ENCODE results near the gene LMBR1. TPM values are rescaled to one million over a fixed set of nuclear protein-coding genes. Genes with fewer than 3 reads are reported as not detected.
"Not testable (repeated sequence)": the region's sequence is repeated elsewhere in the genome, so short reads cannot be mapped to it uniquely, and the experiment has no call there.

The LMBR1 gene, protein sequence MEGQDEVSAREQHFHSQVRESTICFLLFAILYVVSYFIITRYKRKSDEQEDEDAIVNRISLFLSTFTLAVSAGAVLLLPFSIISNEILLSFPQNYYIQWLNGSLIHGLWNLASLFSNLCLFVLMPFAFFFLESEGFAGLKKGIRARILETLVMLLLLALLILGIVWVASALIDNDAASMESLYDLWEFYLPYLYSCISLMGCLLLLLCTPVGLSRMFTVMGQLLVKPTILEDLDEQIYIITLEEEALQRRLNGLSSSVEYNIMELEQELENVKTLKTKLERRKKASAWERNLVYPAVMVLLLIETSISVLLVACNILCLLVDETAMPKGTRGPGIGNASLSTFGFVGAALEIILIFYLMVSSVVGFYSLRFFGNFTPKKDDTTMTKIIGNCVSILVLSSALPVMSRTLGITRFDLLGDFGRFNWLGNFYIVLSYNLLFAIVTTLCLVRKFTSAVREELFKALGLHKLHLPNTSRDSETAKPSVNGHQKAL
- 66.2 and 80.8 TPM in 2 replicates for total RNA-seq (2014; rRNA removed; shearing (Covaris generic))

DNA sequence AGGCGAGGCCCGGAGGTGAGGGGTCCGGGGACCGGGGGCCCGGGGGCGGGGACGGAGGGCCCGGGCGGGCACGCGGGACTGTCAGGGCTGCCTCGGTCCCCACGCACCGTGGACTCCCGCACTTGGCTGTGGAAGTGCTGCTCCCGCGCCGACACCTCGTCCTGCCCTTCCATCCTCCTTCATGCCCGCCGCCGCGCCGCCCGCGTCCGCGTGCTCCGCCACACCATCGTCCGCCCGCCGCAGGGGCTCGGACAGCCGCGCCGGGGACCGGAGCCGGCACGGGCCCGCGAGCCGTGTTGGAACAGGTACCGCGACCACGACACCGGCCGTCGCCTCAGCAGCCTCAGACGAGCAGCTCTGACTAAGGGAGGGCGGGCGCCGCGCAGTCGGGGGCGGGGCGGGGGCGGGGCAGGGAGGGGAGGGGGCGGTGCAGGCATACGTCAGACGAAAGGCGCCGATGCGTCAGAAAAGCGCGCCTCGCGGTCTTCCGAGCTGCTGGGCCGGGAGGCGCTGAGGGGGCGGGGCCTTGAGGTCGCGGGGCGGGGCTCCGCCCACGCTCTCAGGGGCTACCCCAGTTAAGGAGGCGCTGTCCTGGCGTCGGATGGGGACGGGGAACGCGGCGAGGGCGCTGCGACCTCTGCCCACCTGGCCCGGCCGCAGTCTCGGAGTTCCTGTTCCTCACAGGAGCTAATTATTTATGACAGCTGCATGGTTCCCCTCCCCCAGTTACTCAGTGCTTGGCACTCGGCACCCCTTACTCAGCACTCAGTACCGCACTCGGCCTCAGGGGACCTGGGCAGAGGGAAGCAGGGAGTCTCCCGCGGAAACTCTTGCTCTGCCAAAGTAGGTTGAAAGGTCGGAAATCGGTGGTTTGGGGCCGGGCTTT lies at the start of gene LMBR1:
Gene LMBR1, minus strand, starts transcription at position 363 of the 886 bp plus-strand sequence. Its CDS starts 190 bp downstream, at position 173.
- no peaks in the 10 kb centered on the region; the same call in 1 of the 2 replicates for H3K4me1 ChIP-seq
- H3K9me3 ChIP-seq (replicated peaks), result no peaks in the 10 kb centered on the region
- H3K36me3 ChIP-seq, result no peaks in the 10 kb centered on the region
- H3K27ac ChIP-seq, result peak within 1 kb of the TSS; percentile 72
- H3K4me3 ChIP-seq, result peak within 1 kb of the TSS; percentile 89
- H3K27me3 ChIP-seq, result no peaks in the 10 kb centered on the region
- DNase-seq, result peak; percentile 95 to 97

DNA sequence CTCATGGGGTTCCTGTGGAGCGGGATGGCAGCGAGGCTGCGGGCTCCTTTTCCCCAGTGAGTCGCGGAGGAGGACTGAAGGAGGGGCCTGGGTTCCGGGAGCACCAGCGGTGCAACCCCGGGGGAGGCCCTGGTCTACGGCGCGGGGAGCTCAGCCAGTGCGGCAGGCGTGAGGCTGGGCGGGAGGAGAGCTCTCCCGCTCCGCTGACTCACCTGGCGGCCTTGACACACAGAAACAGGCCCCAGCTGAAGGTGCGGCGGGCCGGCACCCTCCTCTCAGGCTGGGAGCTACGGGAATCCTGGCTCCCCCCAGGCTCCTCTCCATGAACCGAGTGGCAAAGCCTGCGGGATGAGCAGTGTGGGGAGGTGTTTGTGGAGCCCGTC lies 49.7 kb upstream of the LMBR1 start:
- no peak overlapping the region for H3K27ac ChIP-seq
- no peak overlapping the region for H3K4me3 ChIP-seq
- peaks cover 4% of the 10 kb centered on the region; the same call in 1 of the 2 replicates for H3K27me3 ChIP-seq
- no peaks in the 10 kb centered on the region for H3K4me1 ChIP-seq
- H3K9me3 ChIP-seq (replicated peaks), result no peaks in the 10 kb centered on the region
- H3K36me3 ChIP-seq, result no peaks in the 10 kb centered on the region
- DNase-seq, result no peak

DNA sequence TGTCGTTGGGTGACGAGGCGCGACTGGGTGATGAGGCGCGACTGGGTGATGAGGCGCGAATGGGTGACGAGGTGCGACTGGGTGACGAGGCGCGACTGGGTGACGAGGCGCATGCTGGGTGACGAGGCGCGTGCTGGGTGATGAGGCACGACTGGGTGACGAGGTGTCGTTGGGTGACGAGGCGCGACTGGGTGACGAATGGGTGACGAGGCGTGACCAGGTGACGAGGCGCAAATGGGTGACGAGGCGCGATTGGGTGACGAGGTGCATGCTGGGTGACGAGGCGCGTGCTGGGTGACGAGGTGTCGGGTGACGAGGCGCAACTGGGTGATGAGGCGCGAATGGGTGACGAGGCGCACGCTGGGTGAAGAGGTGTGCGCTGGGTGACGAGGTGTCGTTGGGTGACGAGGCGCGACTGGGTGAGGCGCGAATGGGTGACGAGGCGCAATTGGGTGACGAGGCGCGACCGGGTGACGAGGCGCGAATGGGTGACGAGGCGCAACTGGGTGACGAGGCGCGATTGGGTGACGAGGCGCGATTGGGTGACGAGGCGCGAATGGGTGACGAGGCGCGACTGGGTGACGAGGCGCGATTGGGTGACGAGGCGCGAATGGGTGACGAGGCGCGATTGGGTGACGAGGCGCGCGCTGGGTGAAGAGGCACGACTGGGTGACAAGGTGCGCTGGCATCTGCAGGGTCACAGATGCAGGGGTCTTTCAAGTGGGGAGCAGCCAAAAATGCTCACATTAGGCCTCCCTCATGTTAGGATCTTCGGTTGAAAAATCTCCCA lies 48.6 kb upstream of the LMBR1 start:
- DNase-seq, result no peak
- Histone ChIP-seq H3K9me3 (replicated peaks) (no peaks in the 10 kb centered on the region), H3K4me3 (no peak overlapping the region)

DNA sequence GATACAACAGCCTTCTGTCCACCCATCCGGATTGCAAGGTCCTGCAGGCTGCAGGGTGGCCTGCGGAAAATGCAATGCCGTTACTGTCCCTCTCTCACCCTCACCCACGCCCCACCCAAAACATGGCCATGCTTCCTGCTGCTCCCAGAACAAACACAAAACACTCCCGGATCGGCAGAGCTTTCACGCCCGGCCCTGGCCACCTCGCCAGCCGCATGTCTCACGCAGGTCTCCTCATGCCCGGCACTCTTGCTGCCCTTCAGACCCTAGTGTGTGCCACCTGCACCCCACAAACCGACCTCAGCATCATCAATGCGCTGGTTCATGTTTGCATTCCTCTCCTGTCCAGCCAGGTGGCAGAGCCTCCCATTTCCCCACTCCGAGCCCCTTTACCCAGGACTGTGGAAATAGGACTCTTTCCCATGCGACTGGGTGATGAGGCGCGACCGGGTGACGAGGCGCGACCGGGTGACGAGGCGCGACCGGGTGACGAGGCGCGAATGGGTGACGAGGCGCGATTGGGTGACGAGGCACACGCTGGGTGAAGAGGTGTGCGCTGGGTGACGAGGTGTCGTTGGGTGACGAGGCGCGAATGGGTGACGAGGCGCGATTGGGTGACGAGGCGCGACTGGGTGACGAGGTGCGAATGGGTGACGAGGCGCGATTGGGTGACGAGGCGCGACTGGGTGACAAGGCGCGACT lies 47.6 kb upstream of the LMBR1 start:
- Histone ChIP-seq H3K27me3 (peaks cover 4% of the 10 kb centered on the region; the same call in 1 of the 2 replicates), H3K36me3 (no peaks in the 10 kb centered on the region), H3K4me3 (no peak overlapping the region), H3K27ac (no peak overlapping the region), H3K4me1 (no peaks in the 10 kb centered on the region), H3K9me3 (replicated peaks) (no peaks in the 10 kb centered on the region)
- no peak for DNase-seq

More for the DNA sequence above, 48.6 kb upstream of the LMBR1 start:
- Histone ChIP-seq H3K27me3 (peaks cover 4% of the 10 kb centered on the region; the same call in 1 of the 2 replicates), H3K27ac (no peak overlapping the region), H3K36me3 (no peaks in the 10 kb centered on the region), H3K4me1 (no peaks in the 10 kb centered on the region)

DNA sequence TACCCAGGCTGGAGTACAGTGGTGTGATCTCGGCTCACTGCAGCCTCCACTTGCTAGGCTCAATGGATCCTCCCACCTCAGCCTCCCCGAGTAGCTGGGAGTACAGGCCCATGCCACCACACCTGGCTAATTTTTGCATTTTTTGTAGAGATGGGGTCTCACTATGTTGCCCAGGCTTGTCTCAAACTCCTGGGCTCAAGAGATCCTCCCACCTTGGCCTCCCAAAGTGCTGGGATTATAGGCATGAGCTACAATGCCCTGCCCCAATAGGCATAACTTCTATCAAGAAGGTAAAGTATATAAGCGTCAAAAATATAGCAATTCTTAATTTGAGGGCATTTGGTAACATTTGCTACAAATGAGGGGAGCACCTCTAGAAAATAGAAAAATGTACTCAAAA lies 43.8 kb upstream of the LMBR1 start:
- not testable (repeated sequence) for H3K36me3 ChIP-seq; H3K4me3 ChIP-seq; H3K9me3 ChIP-seq (replicated peaks); DNase-seq; H3K27me3 ChIP-seq; H3K27ac ChIP-seq; H3K4me1 ChIP-seq

- no peak for DNase-seq
- Histone ChIP-seq H3K9me3 (replicated peaks) (no peaks in the 10 kb centered on the region), H3K27ac (no peak overlapping the region), H3K27me3 (0 out of 2 replicates have a peak, but pooled peaks cover 3% of the 10 kb centered on the region), H3K4me3 (no peak overlapping the region), H3K4me1 (no peaks in the 10 kb centered on the region), H3K36me3 (no peaks in the 10 kb centered on the region)
These were observed 42.3 kb upstream of the LMBR1 start for GRCh38 chr7:156935250-156935649.

GRCh38 chr7:156932006-156932405 lies 39.0 kb upstream of the LMBR1 start:
- no peaks in the 10 kb centered on the region for H3K36me3 ChIP-seq
- no peaks in the 10 kb centered on the region for H3K4me1 ChIP-seq
- DNase-seq, result no peak
- H3K9me3 ChIP-seq (replicated peaks), result no peaks in the 10 kb centered on the region
- H3K27ac ChIP-seq, result no peak overlapping the region
- 0 out of 2 replicates have a peak, but pooled peaks cover 3% of the 10 kb centered on the region for H3K27me3 ChIP-seq
- no peak overlapping the region for H3K4me3 ChIP-seq

DNA sequence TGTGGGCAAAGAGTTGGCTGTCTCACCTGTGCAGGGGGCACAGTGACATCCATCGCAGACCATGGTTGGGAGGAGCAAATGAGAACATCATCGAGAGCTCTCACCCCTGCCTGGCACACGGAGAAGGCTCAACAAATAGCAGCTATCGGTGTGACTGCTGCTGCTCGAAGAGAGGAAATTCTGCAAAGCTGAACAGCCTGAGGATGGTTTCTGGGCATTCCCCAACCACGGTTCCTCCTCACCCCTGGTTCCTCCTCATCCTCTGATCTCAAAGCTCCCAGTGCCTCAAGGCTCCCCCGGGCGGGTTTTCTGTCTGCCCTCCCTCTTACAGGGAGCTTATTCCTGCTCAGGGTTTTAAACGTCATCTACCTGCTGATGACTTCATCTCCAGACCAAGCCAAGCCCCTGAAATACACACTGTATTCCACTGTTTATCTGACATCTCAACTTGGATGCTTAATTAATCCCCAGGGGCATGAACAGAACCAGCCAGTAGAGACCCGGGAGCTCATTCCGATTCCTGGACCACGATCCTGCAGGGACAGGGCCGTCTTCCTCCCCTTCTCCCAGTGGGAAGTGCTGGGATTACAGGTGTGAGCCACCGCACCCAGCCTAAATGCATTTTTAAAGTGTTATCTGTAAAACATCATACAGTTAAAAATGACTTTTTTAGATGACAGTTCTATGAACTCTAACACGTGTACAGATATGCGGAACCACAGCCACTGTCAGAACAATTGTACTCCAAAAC lies 37.0 kb upstream of the LMBR1 start:
- Histone ChIP-seq H3K9me3 (replicated peaks) (no peaks in the 10 kb centered on the region), H3K27me3 (0 out of 2 replicates have a peak, but pooled peaks cover 6% of the 10 kb centered on the region), H3K4me1 (no peaks in the 10 kb centered on the region), H3K27ac (no peak overlapping the region), H3K4me3 (no peak overlapping the region), H3K36me3 (no peaks in the 10 kb centered on the region)
- DNase-seq, result no peak

DNA sequence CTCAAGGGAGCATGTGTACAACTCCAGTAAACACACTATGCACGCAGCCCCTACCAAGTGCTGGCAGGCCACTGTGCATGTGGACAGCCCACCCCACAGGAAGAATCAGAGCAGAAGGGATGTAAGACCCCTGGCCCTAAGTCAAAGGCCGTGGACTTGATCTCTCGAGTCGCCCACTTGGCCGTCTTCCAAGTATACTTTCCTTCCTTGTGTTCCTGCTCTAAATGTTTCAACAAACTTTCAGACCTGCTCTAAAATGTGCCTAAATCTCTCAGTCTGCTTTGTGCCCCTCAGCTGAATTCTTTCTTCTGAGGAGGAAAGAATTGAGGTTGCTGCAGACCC lies 35.4 kb upstream of the LMBR1 start:
- H3K9me3 ChIP-seq (replicated peaks), result no peaks in the 10 kb centered on the region
- H3K27ac ChIP-seq, result no peak overlapping the region
- H3K27me3 ChIP-seq, result 0 out of 2 replicates have a peak, but pooled peaks cover 5% of the 10 kb centered on the region
- DNase-seq, result no peak
- H3K4me3 ChIP-seq, result no peak overlapping the region
- H3K4me1 ChIP-seq, result no peaks in the 10 kb centered on the region; the same call in 1 of the 2 replicates
- no peaks in the 10 kb centered on the region for H3K36me3 ChIP-seq

DNA sequence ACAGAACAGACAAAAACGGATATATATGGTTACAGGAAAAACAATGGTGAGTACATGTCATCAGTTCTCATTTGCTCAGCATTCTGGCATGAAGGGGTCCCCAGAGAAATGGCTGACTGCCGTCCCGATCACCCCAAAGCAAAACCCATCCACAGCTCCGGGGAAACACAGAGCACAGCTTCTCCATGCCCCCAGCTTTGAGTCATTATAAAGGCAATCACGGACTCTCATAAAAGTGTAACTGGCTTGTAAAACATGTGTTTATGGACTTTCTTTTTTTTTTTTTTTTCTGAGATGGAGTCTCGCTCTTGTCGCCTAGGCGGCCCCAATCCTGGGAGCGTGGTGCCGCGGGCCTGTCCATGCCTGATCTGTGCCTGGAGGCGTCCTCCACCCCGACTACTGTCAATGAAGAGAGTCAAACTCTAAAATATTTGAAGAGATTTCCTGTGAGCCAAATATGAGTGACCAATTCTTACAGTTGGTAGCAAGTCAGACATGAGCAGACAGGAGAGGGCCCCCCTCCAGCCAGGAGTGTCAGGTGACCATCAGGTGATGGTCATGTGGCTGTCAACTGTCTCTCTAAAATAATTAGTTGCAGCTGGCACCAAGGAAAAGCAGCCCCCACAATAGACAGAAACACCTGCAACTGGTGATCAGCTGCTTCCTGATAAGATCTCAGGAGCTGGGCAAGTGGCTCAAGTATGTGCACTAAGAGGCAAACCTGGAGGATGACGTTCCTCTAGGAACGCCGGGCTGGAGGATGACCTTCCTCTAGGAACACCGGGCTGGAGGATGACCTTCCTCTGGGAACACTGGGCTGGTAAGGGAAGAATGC lies 34.8 kb upstream of the LMBR1 start:
- Histone ChIP-seq H3K4me1 (no peaks in the 10 kb centered on the region; the same call in 1 of the 2 replicates), H3K27me3 (0 out of 2 replicates have a peak, but pooled peaks cover 3% of the 10 kb centered on the region), H3K9me3 (replicated peaks) (no peaks in the 10 kb centered on the region), H3K4me3 (no peak overlapping the region), H3K27ac (no peak overlapping the region), H3K36me3 (no peaks in the 10 kb centered on the region)
- no peak for DNase-seq

DNA sequence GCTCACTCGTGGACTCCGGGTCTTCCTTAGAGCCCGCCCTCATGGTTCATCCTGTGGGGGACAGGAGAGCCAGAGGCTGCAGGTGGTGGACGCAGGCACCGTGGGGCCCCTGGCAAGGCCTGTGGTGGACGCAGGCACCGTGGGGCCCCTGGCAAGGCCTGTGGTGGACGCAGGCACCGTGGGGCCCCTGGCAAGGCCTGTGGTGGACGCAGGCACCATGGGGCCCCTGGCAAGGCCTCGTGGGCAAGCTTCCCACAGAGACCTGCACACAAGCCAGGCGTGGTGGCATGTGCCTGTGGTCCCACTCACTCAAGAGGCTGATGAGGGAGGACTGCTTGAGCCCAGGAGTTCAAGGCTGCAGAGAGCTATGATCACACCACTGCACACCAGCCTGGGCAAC lies 32.8 kb upstream of the LMBR1 start:
- not testable (repeated sequence) for H3K4me3 ChIP-seq; H3K36me3 ChIP-seq; DNase-seq; H3K9me3 ChIP-seq (replicated peaks); H3K27ac ChIP-seq; H3K27me3 ChIP-seq; H3K4me1 ChIP-seq

GRCh38 chr7:156922304-156922703 lies 29.3 kb upstream of the LMBR1 start:
- not testable (repeated sequence) for H3K36me3 ChIP-seq; H3K4me1 ChIP-seq; H3K27me3 ChIP-seq; H3K9me3 ChIP-seq (replicated peaks); DNase-seq; H3K4me3 ChIP-seq; H3K27ac ChIP-seq

Data from SJCRH30 (cell line).